ENCODE measurements around the gene MRAP.

GRCh38 chr21:32282992-32283391, 15.7 kb upstream of the MRAP start:
- no peak for TF ChIP-seq POLR2A (IDR thresholded peaks at IDR 0.05)
- no peak for TF ChIP-seq CTCF (IDR thresholded peaks at IDR 0.05)
